DMS 273 (cell line): ENCODE measurements around the gene OPN5.

Experiments
- DNase-seq: peaks from one replicate; lab custom pipeline; 2025; ENCODE audit not compliant: unreplicated experiment; lab: John Stamatoyannopoulos, UW

The OPN5 gene

GRCh38 chr6:47788498-47788884 is 6.7 kb downstream of the OPN5 start:
- DNase-seq: no peak

GRCh38 chr6:47789553-47789952 is 7.7 kb downstream of the OPN5 start:
- DNase-seq: no peak

- DNase-seq: no peak
Measured at GRCh38 chr6:47792216-47792733, 10.4 kb downstream of the OPN5 start.

- DNase-seq: no peak
Measured at GRCh38 chr6:47794577-47795135, 12.8 kb downstream of the OPN5 start.

- DNase-seq: no peak
Measured at GRCh38 chr6:47801984-47802383, 20.2 kb downstream of the OPN5 start.

- no peak for DNase-seq
Measured at GRCh38 chr6:47804821-47805220, 23.0 kb downstream of the OPN5 start.

- DNase-seq: no peak
Measured at GRCh38 chr6:47809873-47810272, 28.0 kb downstream of the OPN5 start.

- DNase-seq: no peak
Measured at GRCh38 chr6:47810885-47811284, 29.1 kb downstream of the OPN5 start.

- no peak for DNase-seq
Measured at GRCh38 chr6:47811443-47811842, 29.6 kb downstream of the OPN5 start.

- no peak for DNase-seq
Measured at GRCh38 chr6:47817749-47818148, 35.9 kb downstream of the OPN5 start.

- no peak for DNase-seq
Measured at GRCh38 chr6:47819461-47819860, 37.6 kb downstream of the OPN5 start.

- DNase-seq: no peak
Measured at GRCh38 chr6:47822856-47823554, 41.2 kb downstream of the OPN5 start.

- DNase-seq: no peak
Measured at GRCh38 chr6:47832386-47833100, 50.7 kb downstream of the OPN5 start.

- DNase-seq: no peak
Measured at GRCh38 chr6:47834196-47834595, 52.4 kb downstream of the OPN5 start.

- DNase-seq: no peak
Measured at GRCh38 chr6:47836046-47836445, 54.2 kb downstream of the OPN5 start.

GRCh38 chr6:47836639-47837038 is 54.8 kb downstream of the OPN5 start:
- no peak for DNase-seq

GRCh38 chr6:47839645-47840044 is 57.8 kb downstream of the OPN5 start:
- no peak for DNase-seq

- DNase-seq: no peak
Measured at GRCh38 chr6:47844881-47845280, 63.0 kb downstream of the OPN5 start.

- no peak for DNase-seq
Measured at GRCh38 chr6:47846752-47847151, 64.9 kb downstream of the OPN5 start.

- DNase-seq: no peak
Measured at GRCh38 chr6:47851091-47851490, 69.3 kb downstream of the OPN5 start.

GRCh38 chr6:47852727-47853126 is 70.9 kb downstream of the OPN5 start:
- no peak for DNase-seq

GRCh38 chr6:47853766-47854165 is 71.9 kb downstream of the OPN5 start:
- DNase-seq: no peak
